GM10248 (cell line): ENCODE data around the gene QSOX1.

Source experiments
- CTCF ChIA-PET: fragments of 300-600 bp; sonication (Branson Sonifier 250); formaldehyde crosslinking; extraction: SDS; loops from one replicate; lab custom pipeline; 2021; ENCODE audit warnings: antibody characterized with exemption; lab: Yijun Ruan, JAX
- POLR2A ChIA-PET: fragments of 350-650 bp; sonication (Branson Sonifier 250); formaldehyde crosslinking; extraction: SDS; loops from one replicate; lab custom pipeline; 2020; ENCODE audit warnings: antibody characterized with exemption; lab: Yijun Ruan, JAX
- DNase-seq: peaks from one replicate; pipeline ENCODE4 v3.0.0; 2012; ENCODE audit errors: extremely low spot score
- CTCF ChIP-seq: IDR thresholded peaks from 2 replicates; pipeline ENCODE4 v1.5.1; 2012; ENCODE audit warnings: mild to moderate bottlenecking, low read depth; ENCODE audit errors: extremely low read depth, missing control alignments, control extremely low read depth

Gene QSOX1

GRCh38 chr1:180225403-180225802 lies 70.7 kb downstream of the QSOX1 start:
- CTCF ChIA-PET = interaction anchor here (1.0 to 2.5 kb wide), 4 partner anchors 14 to 416 kb away, joined by 4 to 9 read pairs (median 5); no protein-coding TSS in a partner anchor
- TF ChIP-seq CTCF = no peak
- no peak for DNase-seq
- POLR2A ChIA-PET = no interaction called here

DNA sequence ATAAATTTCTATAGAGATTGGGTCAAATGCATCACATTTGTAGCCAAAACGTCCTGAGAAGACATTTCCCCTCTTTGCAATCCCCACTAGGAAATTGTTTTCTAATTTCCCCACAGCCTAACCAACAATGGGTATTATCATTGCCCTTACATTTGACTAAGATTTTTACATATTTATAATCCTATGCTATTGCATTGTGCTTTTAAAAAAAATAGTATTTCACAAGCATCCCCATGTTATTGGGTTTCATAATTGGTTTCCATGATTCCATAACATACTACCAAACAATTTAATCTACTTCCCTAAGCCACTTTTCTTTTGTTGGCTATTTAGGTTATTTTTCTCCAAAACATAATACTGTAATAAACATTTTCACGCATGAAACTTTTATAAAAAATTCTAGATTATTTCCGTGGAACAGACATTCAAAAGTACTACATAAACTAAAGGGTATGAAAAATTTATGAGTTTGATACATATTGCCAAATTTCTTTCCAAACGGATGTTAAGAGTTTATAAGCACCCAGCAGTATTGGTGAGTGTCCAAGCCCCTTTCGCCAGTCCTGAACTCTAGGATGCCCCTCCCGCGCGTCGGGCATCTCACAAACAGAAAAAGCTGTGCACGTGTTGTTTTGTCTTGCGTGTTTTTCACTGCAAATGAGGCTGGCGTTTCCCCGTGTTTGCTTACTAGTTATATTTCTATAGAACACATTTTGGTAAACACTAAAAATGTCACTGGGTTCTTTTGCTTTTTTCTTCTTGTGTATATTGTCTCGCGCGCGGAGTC lies 73.4 kb downstream of the QSOX1 start:
- ChIA-PET CTCF (no interaction called here), POLR2A (no interaction called here)
- no peak for DNase-seq
- TF ChIP-seq CTCF = no peak

- DNase-seq = peak; percentile 44
- TF ChIP-seq CTCF = no peak
- POLR2A ChIA-PET = interaction anchor here (0.6 kb wide), 1 partner anchor 45 kb away, joined by 3 read pairs; no protein-coding TSS in a partner anchor
- CTCF ChIA-PET = interaction anchor here (1.0 kb wide), 1 partner anchor 126 kb away, joined by 3 read pairs; no protein-coding TSS in a partner anchor
These were observed 74.2 kb downstream of the QSOX1 start for GRCh38 chr1:180228648-180229482.

- ChIA-PET CTCF (interaction anchor here (1.0 kb wide), 1 partner anchor 125 kb away, joined by 3 read pairs; no protein-coding TSS in a partner anchor), POLR2A (no interaction called here)
- DNase-seq = peak; percentile 76
- no peak for TF ChIP-seq CTCF
These were observed 75.1 kb downstream of the QSOX1 start, which contains the start of gene LHX4 for GRCh38 chr1:180229483-180230415. Gene LHX4, plus strand, starts transcription at chr1:180230264. Its CDS starts 266 bp downstream, at chr1:180230530.

- POLR2A ChIA-PET = no interaction called here
- peak; percentile 54 for DNase-seq
- no peak for TF ChIP-seq CTCF
- CTCF ChIA-PET = no interaction called here
These were observed 75.7 kb downstream of the QSOX1 start for GRCh38 chr1:180230416-180230790.
